Immature natural killer cell (primary cell): ENCODE measurements around the gene GALP. TPM values are rescaled to one million over a fixed set of nuclear protein-coding genes. Genes with fewer than 3 reads are reported as not detected.
A peak's percentile ranks its signal among the peaks of the same experiment; 100 is the strongest.
"Not testable (repeated sequence)": the region's sequence is repeated elsewhere in the genome, so short reads cannot be mapped to it uniquely, and the experiment has no call there.

Experiments
- DNase-seq, 3 donors: peaks; one replicate each; pipeline ENCODE4 v3.0.0; 2022; ENCODE audit warnings: mixed read lengths in 1 of 3
- H3K27ac Mint-ChIP-seq, 6 donors: one replicate each; pipeline ENCODE4 v1.8.0; 2020; ENCODE audit warnings: mixed read lengths in 6 of 6, mild to moderate bottlenecking in 5 of 6, inconsistent platforms in 4 of 6, moderate library complexity in 3 of 6
- H3K27me3 Mint-ChIP-seq, 3 donors: one replicate each; pipeline ENCODE4 v1.8.0; 2020 to 2021; ENCODE audit warnings: low read depth in 3 of 3, mild to moderate bottlenecking in 3 of 3, mixed read lengths in 3 of 3, moderate library complexity in 3 of 3, inconsistent platforms in 1 of 3
- H3K36me3 Mint-ChIP-seq, 3 donors: one replicate each; pipeline ENCODE4 v1.8.0; 2020; ENCODE audit warnings: mixed read lengths in 3 of 3, inconsistent platforms in 2 of 3, mild to moderate bottlenecking in 2 of 3
- H3K4me1 Mint-ChIP-seq, 2 donors: one replicate each; pipeline ENCODE4 v1.8.0; 2020; ENCODE audit warnings: inconsistent platforms in 2 of 2, mild to moderate bottlenecking in 2 of 2, mixed read lengths in 2 of 2, moderate library complexity in 1 of 2
- H3K4me3 Mint-ChIP-seq, 5 donors: one replicate each; pipeline ENCODE4 v1.8.0; 2020; ENCODE audit warnings: mild to moderate bottlenecking in 5 of 5, mixed read lengths in 5 of 5, inconsistent platforms in 3 of 5, moderate library complexity in 3 of 5
- H3K9me3 Mint-ChIP-seq, 6 donors: one replicate each; pipeline ENCODE4 v1.8.0; 2020; ENCODE audit warnings: mild to moderate bottlenecking in 6 of 6, mixed read lengths in 6 of 6, inconsistent platforms in 4 of 6, moderate library complexity in 3 of 6
- polyA plus RNA-seq, 3 donors: library from polyadenylated mRNA; unstranded; fragments of 300-500 nt; fragmentation: Illumina TruSeq; gene quantifications; one replicate each; pipeline ENCODE4 v1.2.3, GENCODE V29; 2021

Gene GALP
- polyA plus RNA-seq, 3 donors from 2014 or later, result not detected

DNA sequence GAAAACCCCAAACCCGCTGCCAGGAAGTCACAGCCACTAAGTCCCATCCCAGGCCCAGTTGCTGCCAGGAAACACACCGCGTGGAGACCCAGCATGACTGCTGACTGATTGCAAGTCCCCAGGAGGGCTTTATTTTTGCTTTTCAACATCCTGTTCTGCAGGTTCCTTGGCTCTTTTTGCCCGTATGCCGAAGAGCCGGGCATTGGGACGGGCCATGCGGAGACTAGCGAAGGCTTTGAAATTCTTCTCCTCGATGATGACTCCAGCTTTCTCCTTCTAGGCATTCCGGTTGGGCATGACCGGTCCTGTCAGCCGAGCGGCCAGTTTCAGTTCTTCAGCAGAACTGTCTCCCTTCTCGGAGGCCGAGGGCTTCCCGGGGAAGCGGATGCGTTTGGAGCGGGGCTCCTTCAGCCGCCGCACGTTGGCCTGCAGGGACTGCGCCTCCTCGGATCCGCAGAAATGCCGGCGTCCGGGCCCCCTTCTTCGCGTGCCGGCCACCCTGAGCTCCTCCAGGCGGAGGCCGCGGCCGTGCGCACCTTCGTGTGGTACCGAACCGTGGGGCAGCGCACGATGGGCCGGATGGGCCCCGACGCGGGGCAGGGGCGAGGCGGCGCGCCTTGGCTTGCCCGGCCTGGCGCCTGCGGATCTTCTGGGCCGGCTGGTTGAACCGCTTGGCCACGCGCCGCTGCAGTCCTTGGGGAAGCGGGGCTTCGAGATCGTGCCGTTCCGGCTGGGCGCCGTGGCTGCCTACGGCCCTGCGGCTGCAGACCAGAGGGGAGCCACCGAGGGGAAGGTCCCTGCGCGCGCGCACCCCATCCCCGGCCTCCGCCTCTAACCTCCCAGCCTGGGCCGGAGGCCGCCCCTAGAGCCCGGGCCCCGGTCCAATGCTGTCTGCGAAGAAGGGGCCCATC lies 41.5 kb downstream of the GALP start:
- Mint-ChIP-seq H3K27me3 (peaks cover 0 to 16% (median 7%) of the 10 kb centered on the region in 3 donors), H3K4me1 (peaks cover 0 to 1% of the 10 kb centered on the region in 2 donors), H3K36me3 (peaks cover 8 to 16% (median 10%) of the 10 kb centered on the region in 3 donors), H3K4me3 (peak overlapping the region in 1 of 5 donors; percentile 41), H3K27ac (no peak overlapping the region), H3K9me3 (no peaks in the 10 kb centered on the region)
- DNase-seq, result no peak

DNA sequence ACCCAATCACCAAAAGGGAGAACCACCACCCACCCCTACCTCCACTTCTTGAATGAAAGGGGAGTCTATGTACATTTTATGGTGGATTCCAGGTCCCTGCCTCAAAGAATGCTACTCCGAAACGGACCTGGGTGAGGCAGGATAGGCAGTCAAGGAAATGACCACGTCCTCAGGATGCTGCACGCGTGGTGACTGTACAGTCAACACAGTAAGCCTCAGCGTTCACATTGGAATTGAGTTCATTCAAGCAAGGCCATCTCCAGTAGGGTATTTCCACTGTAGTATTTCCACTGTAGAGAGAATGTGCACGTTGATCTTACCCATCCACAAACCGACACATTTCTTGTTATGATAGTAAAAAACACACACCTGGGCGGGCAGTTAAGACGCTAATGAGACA lies 43.2 kb downstream of the GALP start:
- no peak for DNase-seq
- H3K27ac Mint-ChIP-seq, result no peak overlapping the region
- H3K4me1 Mint-ChIP-seq, result no peaks in the 10 kb centered on the region
- peaks cover 0 to 14% (median 7%) of the 10 kb centered on the region in 3 donors for H3K27me3 Mint-ChIP-seq
- no peak overlapping the region for H3K4me3 Mint-ChIP-seq
- H3K36me3 Mint-ChIP-seq, result peaks cover 19 to 32% (median 22%) of the 10 kb centered on the region in 3 donors
- H3K9me3 Mint-ChIP-seq, result no peaks in the 10 kb centered on the region

GRCh38 chr19:56221442-56221841 lies 45.6 kb downstream of the GALP start:
- H3K27ac Mint-ChIP-seq, H3K4me1 Mint-ChIP-seq, H3K4me3 Mint-ChIP-seq, DNase-seq, H3K27me3 Mint-ChIP-seq, H3K9me3 Mint-ChIP-seq: not testable (repeated sequence)
- H3K36me3 Mint-ChIP-seq, result peaks cover 19 to 32% (median 22%) of the 10 kb centered on the region in 3 donors

DNA sequence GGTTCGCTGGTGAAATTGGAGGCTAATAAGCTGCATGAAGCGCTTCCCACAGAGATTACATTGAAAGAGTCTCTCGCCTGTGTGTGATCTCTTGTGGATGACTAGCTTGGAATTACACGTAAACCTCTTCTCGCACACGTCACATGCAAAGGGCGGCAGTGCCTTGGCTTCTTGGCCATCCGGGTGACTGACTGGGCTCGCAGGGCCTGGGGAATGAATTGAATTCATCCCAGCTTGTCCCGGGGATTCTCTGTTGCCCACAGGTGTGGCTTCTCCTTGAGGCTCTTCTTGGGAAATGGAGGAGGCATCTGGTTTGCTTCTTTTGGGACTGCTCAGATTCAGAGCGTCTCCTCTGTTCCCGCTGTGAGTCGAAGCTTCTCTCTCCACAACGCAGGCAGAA lies 46.0 kb downstream of the GALP start:
- Mint-ChIP-seq H3K9me3 (no peaks in the 10 kb centered on the region), H3K27ac (no peak overlapping the region), H3K4me1 (no peaks in the 10 kb centered on the region), H3K4me3 (no peak overlapping the region), H3K27me3 (peaks cover 0 to 6% (median 5%) of the 10 kb centered on the region in 3 donors), H3K36me3 (peaks cover 19 to 32% (median 22%) of the 10 kb centered on the region in 3 donors)
- no peak for DNase-seq

DNA sequence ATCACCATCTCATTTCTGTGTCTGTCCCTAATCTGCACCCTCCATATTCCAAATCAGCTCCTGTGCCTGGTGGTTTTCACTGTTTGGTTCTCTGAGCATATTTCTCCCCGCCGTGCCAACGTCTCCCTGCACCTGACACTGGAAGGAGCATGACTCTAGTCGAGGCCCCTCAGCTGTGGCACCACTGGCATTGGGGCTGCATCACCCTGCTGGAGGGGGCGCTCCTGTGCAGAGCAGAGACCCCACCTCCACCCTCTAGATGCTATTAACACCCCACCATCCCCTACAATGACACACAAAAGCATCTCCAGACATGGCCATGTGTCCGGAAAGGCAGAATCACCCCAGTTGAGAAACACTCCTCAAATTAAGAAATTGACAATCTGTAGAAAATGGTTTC lies 47.1 kb downstream of the GALP start:
- DNase-seq, result no peak
- Mint-ChIP-seq H3K36me3 (peaks cover 19 to 32% (median 22%) of the 10 kb centered on the region in 3 donors), H3K27me3 (peaks cover 0 to 5% (median 4%) of the 10 kb centered on the region in 3 donors), H3K27ac (peak overlapping the region in 1 of 6 donors; percentile 55), H3K4me3 (no peak overlapping the region), H3K4me1 (no peaks in the 10 kb centered on the region), H3K9me3 (no peaks in the 10 kb centered on the region)

- Mint-ChIP-seq H3K27ac (no peak overlapping the region), H3K4me3 (no peak overlapping the region), H3K27me3 (peaks cover 0 to 5% (median 2%) of the 10 kb centered on the region in 3 donors), H3K9me3 (no peaks in the 10 kb centered on the region), H3K36me3 (peaks cover 19 to 32% (median 22%) of the 10 kb centered on the region in 3 donors), H3K4me1 (no peaks in the 10 kb centered on the region)
- DNase-seq, result no peak
Measured at GRCh38 chr19:56223481-56223880, 47.7 kb downstream of the GALP start.

Other genes starting within 250 kb of the GALP start
- gene NLRP13, start 243.7 kb upstream of the GALP start, polyA plus RNA-seq, result not detected
- not detected for gene NLRP8, start 228.2 kb upstream of the GALP start, polyA plus RNA-seq
- not detected for gene NLRP5, start 189.2 kb upstream of the GALP start, polyA plus RNA-seq
- 1 to 10 TPM in 2 of 3 donors, under 1 TPM in 1; 0.69 to 2.2 (median 1.5) TPM for gene ZNF787, start 54.7 kb upstream of the GALP start, polyA plus RNA-seq
- 10 to 100 TPM in 1 of 3 donors, 1 to 10 TPM in 2; 7.9 to 19.1 (median 9.0) TPM for gene ZNF444, start 34.7 kb upstream of the GALP start, polyA plus RNA-seq
- gene ZSCAN5B, start 21.8 kb downstream of the GALP start, polyA plus RNA-seq, result not detected
- gene ZSCAN5C, start 26.3 kb downstream of the GALP start, polyA plus RNA-seq, result not detected
- 1 to 10 TPM; 4.5 to 7.7 (median 4.9) TPM for gene EDDM13, start 96.7 kb downstream of the GALP start, polyA plus RNA-seq
- gene ZSCAN5A, start 138.8 kb downstream of the GALP start, polyA plus RNA-seq, result 10 to 100 TPM in 1 of 3 donors, 1 to 10 TPM in 2; 4.3 to 11.4 (median 7.7) TPM
- gene ZNF582, start 217.5 kb downstream of the GALP start, polyA plus RNA-seq, result 1 to 10 TPM; 5.2 to 8.7 (median 8.2) TPM
- 10 to 100 TPM in 1 of 3 donors, 1 to 10 TPM in 2; 7.3 to 14.1 (median 7.8) TPM for gene ZNF583, start 228.3 kb downstream of the GALP start, polyA plus RNA-seq